PFSK-1 (cell line): ENCODE results near the gene IQCE.

Experiments used
- FOXP2 ChIP-seq: optimal IDR thresholded peaks from 2 replicates; pipeline ENCODE3; 2011; ENCODE audit warnings: borderline replicate concordance, control low read depth, inconsistent platforms; ENCODE audit not compliant: insufficient read depth; ENCODE audit errors: extremely low read length, extremely low read depth
- POLR2AphosphoS5 ChIP-seq: IDR thresholded peaks from 2 replicates; pipeline ENCODE4 v1.6.1; 2012; ENCODE audit warnings: low read depth, mild to moderate bottlenecking, control low read depth, low read length, moderate library complexity
- REST ChIP-seq, 2 experiments: IDR thresholded peaks; 2 replicates each; pipeline versions ENCODE4 v1.6.1 to v1.8.0; 2011 to 2012; ENCODE audit warnings: low read depth in 2 of 2, low read length in 2 of 2, control low read depth in 1 of 2, inconsistent platforms in 1 of 2, mild to moderate bottlenecking in 1 of 2, moderate library complexity in 1 of 2; ENCODE audit not compliant: insufficient read depth in 1 of 2
- SIN3A ChIP-seq: IDR thresholded peaks from 2 replicates; pipeline ENCODE4 v1.6.1; 2012; ENCODE audit warnings: mild to moderate bottlenecking, low read length, moderate library complexity, borderline replicate concordance; ENCODE audit not compliant: insufficient read depth
- TAF1 ChIP-seq: IDR thresholded peaks from 2 replicates; pipeline ENCODE4 v1.6.1; 2012; ENCODE audit warnings: low read length, control low read depth, borderline replicate concordance; ENCODE audit not compliant: insufficient read depth

IQCE gene

GRCh38 chr7:2569421-2569820, 10.6 kb downstream of the IQCE start:
- TF ChIP-seq TAF1 (no peak), SIN3A (no peak), FOXP2 (no peak), POLR2AphosphoS5 (no peak)

- no peak for TF ChIP-seq POLR2AphosphoS5
- TF ChIP-seq SIN3A = no peak
- TF ChIP-seq TAF1 = no peak
- no peak for TF ChIP-seq FOXP2
- no peak for TF ChIP-seq REST (IDR thresholded peaks at IDR 0.05; ENCODE audit: insufficient read depth in 1 of 2, low read depth in 2 of 2, low read length in 2 of 2)
These were observed 11.2 kb downstream of the IQCE start for GRCh38 chr7:2570021-2570420.

- TF ChIP-seq SIN3A = no peak
- TF ChIP-seq FOXP2 = no peak
- TF ChIP-seq REST (IDR thresholded peaks at IDR 0.05; ENCODE audit: insufficient read depth in 1 of 2, low read depth in 2 of 2, low read length in 2 of 2) = no peak
- TF ChIP-seq POLR2AphosphoS5 = no peak
- TF ChIP-seq TAF1 = no peak
These were observed 12.6 kb downstream of the IQCE start for GRCh38 chr7:2571409-2571808.

- TF ChIP-seq POLR2AphosphoS5 (no peak), SIN3A (no peak), FOXP2 (no peak), TAF1 (no peak)
These were observed 13.5 kb downstream of the IQCE start for GRCh38 chr7:2572101-2572842.

- no peak for TF ChIP-seq SIN3A
- TF ChIP-seq REST (IDR thresholded peaks at IDR 0.05; ENCODE audit: insufficient read depth in 1 of 2, low read depth in 2 of 2, low read length in 2 of 2) = no peak
- TF ChIP-seq POLR2AphosphoS5 = no peak
- TF ChIP-seq FOXP2 = no peak
These were observed 15.0 kb downstream of the IQCE start for GRCh38 chr7:2573761-2574160.

- TF ChIP-seq FOXP2 (no peak), TAF1 (no peak), POLR2AphosphoS5 (no peak), SIN3A (no peak), REST (IDR thresholded peaks at IDR 0.05; ENCODE audit: insufficient read depth in 1 of 2, low read depth in 2 of 2, low read length in 2 of 2) (no peak)
These were observed 16.4 kb downstream of the IQCE start for GRCh38 chr7:2575046-2575732.
